SK-N-SH (cell line): ENCODE results near the gene NDRG2. TPM values are rescaled to one million over a fixed set of nuclear protein-coding genes. Genes with fewer than 3 reads are reported as not detected.
A peak's percentile ranks its signal among the peaks of the same experiment; 100 is the strongest.

Experiments used
- CTCF ChIA-PET: fragments of 300-600, 350-600 bp; formaldehyde crosslinking; extraction: SDS; loops from one replicate; lab custom pipeline; 2021; lab: Yijun Ruan, JAX
- POLR2A ChIA-PET: fragments of 350-600 bp; sonication (Branson Sonifier 250); formaldehyde crosslinking; extraction: SDS; loops from one replicate; lab custom pipeline; 2020; ENCODE audit warnings: antibody characterized with exemption, inconsistent platforms; lab: Yijun Ruan, JAX
- DNase-seq: peaks from one replicate; pipeline ENCODE4 v3.0.0; 2012
- H2AFZ ChIP-seq: fragments of 200-600 bp; sonication (generic); 2 replicates; pipeline ENCODE4 v1.8.1; 2016; ENCODE audit warnings: antibody characterized with exemption, mild to moderate bottlenecking, low read depth
- H3F3A ChIP-seq: fragments of 200-600 bp; sonication (generic); replicated peaks from 2 replicates; pipeline ENCODE3; 2016; ENCODE audit warnings: antibody characterized with exemption, mild to moderate bottlenecking; ENCODE audit not compliant: insufficient read depth
- H3K27ac ChIP-seq, 2 experiments: fragments of 200-500 bp in 1 of 2; fragments of 200-600 bp in 1 of 2; sonication (Bioruptor generic) in 1 of 2; sonication (generic), shearing (Covaris generic) in 1 of 2; 2 replicates each; pipeline versions ENCODE4 v1.5.1 to v1.6.1; 2014 to 2016; ENCODE audit warnings: low read depth in 2 of 2, inconsistent platforms in 1 of 2, low read length in 1 of 2, mild to moderate bottlenecking in 1 of 2, mixed read lengths in 1 of 2
- H3K27me3 ChIP-seq: fragments of 200-600 bp; sonication (generic), shearing (Covaris generic); 2 replicates; pipeline ENCODE4 v1.6.1; 2016; ENCODE audit warnings: mixed run types; ENCODE audit not compliant: insufficient read depth
- H3K36me3 ChIP-seq, 2 experiments: fragments of 200-500 bp in 1 of 2; fragments of 200-600 bp in 1 of 2; sonication (Bioruptor generic) in 1 of 2; sonication (generic) in 1 of 2; replicated peaks in 1 of 2; 2 replicates each; pipeline versions ENCODE3 to v1.5.1; 2014 to 2016; ENCODE audit warnings: low read length in 1 of 2, mild to moderate bottlenecking in 1 of 2; ENCODE audit not compliant: insufficient read depth in 2 of 2, control insufficient read depth in 1 of 2
- H3K4me1 ChIP-seq, 2 experiments: fragments of 200-500 bp in 1 of 2; fragments of 200-600 bp in 1 of 2; sonication (Bioruptor generic) in 1 of 2; sonication (generic), shearing (Covaris generic) in 1 of 2; 2 replicates each; pipeline versions ENCODE4 v1.5.1 to v1.6.1; 2014 to 2016; ENCODE audit warnings: low read depth in 1 of 2, low read length in 1 of 2, mixed run types in 1 of 2; ENCODE audit not compliant: insufficient read depth in 2 of 2, control insufficient read depth in 1 of 2
- H3K4me2 ChIP-seq: fragments of 200-600 bp; sonication (generic), shearing (Covaris generic); 2 replicates; pipeline ENCODE4 v1.6.1; 2017; ENCODE audit warnings: mixed run types
- H3K4me3 ChIP-seq, 2 experiments: fragments of 200-500 bp in 1 of 2; fragments of 200-600 bp in 1 of 2; sonication (Bioruptor generic) in 1 of 2; sonication (generic), shearing (Covaris generic) in 1 of 2; 2 replicates each; pipeline versions ENCODE4 v1.5.1 to v1.8.1; 2014 to 2016; ENCODE audit warnings: low read depth in 2 of 2, inconsistent platforms in 1 of 2, low read length in 1 of 2, mild to moderate bottlenecking in 1 of 2, mixed read lengths in 1 of 2, moderate library complexity in 1 of 2
- H3K79me2 ChIP-seq: fragments of 200-600 bp; sonication (generic); 2 replicates; pipeline ENCODE4 v1.8.1; 2017; ENCODE audit warnings: mild to moderate bottlenecking; ENCODE audit not compliant: insufficient read depth
- H3K9ac ChIP-seq: fragments of 200-600 bp; sonication (generic); 2 replicates; pipeline ENCODE4 v1.6.1; 2017; ENCODE audit warnings: mixed run types
- H3K9me2 ChIP-seq: fragments of 200-600 bp; sonication (generic); 2 replicates; pipeline ENCODE4 v1.6.1; 2017; ENCODE audit warnings: mixed run types
- H3K9me3 ChIP-seq: fragments of 200-600 bp; sonication (generic); 2 replicates; pipeline ENCODE4 v1.6.1; 2017; ENCODE audit warnings: mixed run types, mild to moderate bottlenecking, moderate library complexity
- H4K20me1 ChIP-seq: fragments of 200-600 bp; sonication (generic); 2 replicates; pipeline ENCODE4 v1.6.1; 2017; ENCODE audit warnings: mild to moderate bottlenecking, mixed run types; ENCODE audit not compliant: insufficient read depth
- ELF1 ChIP-seq: IDR thresholded peaks from 2 replicates; pipeline ENCODE4 v1.4.0; 2012
- EP300 ChIP-seq, 2 experiments: IDR thresholded peaks; 2 replicates each; pipeline versions ENCODE4 v1.4.0 to v1.6.1; 2012; ENCODE audit warnings: borderline replicate concordance in 1 of 2, low read depth in 1 of 2, low read length in 1 of 2
- EZH2phosphoT487 ChIP-seq: fragments of 200-600 bp; sonication (generic); IDR thresholded peaks from 2 replicates; pipeline ENCODE4 v1.6.1; 2017; ENCODE audit warnings: low read depth, mixed run types, mild to moderate bottlenecking, antibody characterized with exemption, moderate library complexity, borderline replicate concordance
- FOSL2 ChIP-seq: IDR thresholded peaks from 2 replicates; pipeline ENCODE4 v1.4.0; 2012; ENCODE audit warnings: low read depth, mild to moderate bottlenecking, moderate library complexity, borderline replicate concordance
- MXI1 ChIP-seq: IDR thresholded peaks from 2 replicates; pipeline ENCODE4 v1.6.1; 2012; ENCODE audit warnings: mild to moderate bottlenecking, low read depth, low read length, improper control_type of control experiment
- NRF1 ChIP-seq: IDR thresholded peaks from 2 replicates; pipeline ENCODE4 v1.6.1; 2012; ENCODE audit warnings: low read depth, mild to moderate bottlenecking, low read length
- RAD21 ChIP-seq: IDR thresholded peaks from 2 replicates; pipeline ENCODE4 v1.6.1; 2012; ENCODE audit warnings: mild to moderate bottlenecking, low read length
- RXRA ChIP-seq: IDR thresholded peaks from 2 replicates; pipeline ENCODE4 v1.4.0; 2012; ENCODE audit warnings: low read depth, mild to moderate bottlenecking, borderline replicate concordance
- SMC3 ChIP-seq: IDR thresholded peaks from 2 replicates; pipeline ENCODE4 v1.6.1; 2012; ENCODE audit warnings: low read depth, low read length, improper control_type of control experiment
- TAF1 ChIP-seq: IDR thresholded peaks from 2 replicates; pipeline ENCODE4 v1.6.1; 2012; ENCODE audit warnings: low read depth, mild to moderate bottlenecking, low read length, moderate library complexity, borderline replicate concordance
- WGBS: methylation state at CpG from one replicate; pipeline ENCODE4 v1.1.6; 2017; ENCODE audit warnings: low lambda C conversion rate; 5-methylcytosine and 5-hydroxymethylcytosine counted together
- polyA plus RNA-seq, 3 experiments: library from polyadenylated mRNA; depleted of rRNA; stranded (reverse); fragments of >200 nt; gene quantifications; 2 replicates each; pipeline ENCODE4 v1.2.3, GENCODE V29; 2012
- TF ChIP-seq, protein P1 (sequence below): fragments of 150-350 bp; IDR thresholded peaks from 2 replicates; pipeline ENCODE4 v1.6.1; 2017; ENCODE audit warnings: antibody characterized with exemption, low read length, low read depth, borderline replicate concordance
- TF ChIP-seq, protein P2 (sequence below): fragments of 150-350 bp; IDR thresholded peaks from 2 replicates; pipeline ENCODE4 v1.6.1; 2016; ENCODE audit warnings: mild to moderate bottlenecking, low read depth, low read length
- TF ChIP-seq, protein P3 (sequence below): IDR thresholded peaks from 2 replicates; pipeline ENCODE4 v1.4.0; 2012; ENCODE audit warnings: low read depth, borderline replicate concordance
- TF ChIP-seq, protein P4 (sequence below): IDR thresholded peaks from 2 replicates; pipeline ENCODE4; 2012
- TF ChIP-seq, protein P5 (sequence below): IDR thresholded peaks from 2 replicates; pipeline ENCODE4 v1.4.0; 2012; ENCODE audit warnings: low read depth

NDRG2 gene
- polyA plus RNA-seq, 1 of the 3 experiments (the other 2 are of a cell fraction), result 15.8 TPM

DNA sequence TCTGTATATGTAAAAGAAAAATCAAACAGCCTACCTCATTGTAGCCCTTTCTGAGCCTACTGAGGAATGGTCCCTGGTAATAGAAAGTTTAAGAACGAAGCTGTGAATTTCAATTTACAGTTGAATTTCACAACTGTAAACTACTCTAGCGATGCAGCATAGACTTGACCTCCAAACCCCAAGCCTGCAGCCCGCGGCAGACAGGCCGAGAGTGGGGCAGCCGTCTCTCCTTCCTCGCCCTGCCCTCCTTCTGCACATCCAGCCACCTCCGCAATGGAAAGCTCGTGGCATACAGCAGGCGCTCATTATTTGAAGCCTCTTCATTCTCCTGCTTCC, 54.2 kb downstream of the NDRG2 start:
- ChIA-PET CTCF (interaction anchor here (0.6 to 4.2 kb wide), 63 partner anchors 8 to 586 kb away, joined by 3 to 79 read pairs (median 5); partner anchors contain the start of genes RNASE2, RNASE4 and SLC39A2), POLR2A (no interaction called here)
- no peak for TF ChIP-seq NRF1
- TF ChIP-seq MXI1, result no peak
- no peak for TF ChIP-seq ELF1
- TF ChIP-seq, protein P1, sequence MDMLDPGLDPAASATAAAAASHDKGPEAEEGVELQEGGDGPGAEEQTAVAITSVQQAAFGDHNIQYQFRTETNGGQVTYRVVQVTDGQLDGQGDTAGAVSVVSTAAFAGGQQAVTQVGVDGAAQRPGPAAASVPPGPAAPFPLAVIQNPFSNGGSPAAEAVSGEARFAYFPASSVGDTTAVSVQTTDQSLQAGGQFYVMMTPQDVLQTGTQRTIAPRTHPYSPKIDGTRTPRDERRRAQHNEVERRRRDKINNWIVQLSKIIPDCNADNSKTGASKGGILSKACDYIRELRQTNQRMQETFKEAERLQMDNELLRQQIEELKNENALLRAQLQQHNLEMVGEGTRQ, result no peak
- TF ChIP-seq, protein P2, sequence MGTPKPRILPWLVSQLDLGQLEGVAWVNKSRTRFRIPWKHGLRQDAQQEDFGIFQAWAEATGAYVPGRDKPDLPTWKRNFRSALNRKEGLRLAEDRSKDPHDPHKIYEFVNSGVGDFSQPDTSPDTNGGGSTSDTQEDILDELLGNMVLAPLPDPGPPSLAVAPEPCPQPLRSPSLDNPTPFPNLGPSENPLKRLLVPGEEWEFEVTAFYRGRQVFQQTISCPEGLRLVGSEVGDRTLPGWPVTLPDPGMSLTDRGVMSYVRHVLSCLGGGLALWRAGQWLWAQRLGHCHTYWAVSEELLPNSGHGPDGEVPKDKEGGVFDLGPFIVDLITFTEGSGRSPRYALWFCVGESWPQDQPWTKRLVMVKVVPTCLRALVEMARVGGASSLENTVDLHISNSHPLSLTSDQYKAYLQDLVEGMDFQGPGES, result no peak
- TF ChIP-seq SMC3, result no peak
- TF ChIP-seq, protein P3, sequence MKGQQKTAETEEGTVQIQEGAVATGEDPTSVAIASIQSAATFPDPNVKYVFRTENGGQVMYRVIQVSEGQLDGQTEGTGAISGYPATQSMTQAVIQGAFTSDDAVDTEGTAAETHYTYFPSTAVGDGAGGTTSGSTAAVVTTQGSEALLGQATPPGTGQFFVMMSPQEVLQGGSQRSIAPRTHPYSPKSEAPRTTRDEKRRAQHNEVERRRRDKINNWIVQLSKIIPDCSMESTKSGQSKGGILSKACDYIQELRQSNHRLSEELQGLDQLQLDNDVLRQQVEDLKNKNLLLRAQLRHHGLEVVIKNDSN, result no peak
- no peak for TF ChIP-seq FOSL2
- TF ChIP-seq EZH2phosphoT487, result no peak
- TF ChIP-seq, protein P4, sequence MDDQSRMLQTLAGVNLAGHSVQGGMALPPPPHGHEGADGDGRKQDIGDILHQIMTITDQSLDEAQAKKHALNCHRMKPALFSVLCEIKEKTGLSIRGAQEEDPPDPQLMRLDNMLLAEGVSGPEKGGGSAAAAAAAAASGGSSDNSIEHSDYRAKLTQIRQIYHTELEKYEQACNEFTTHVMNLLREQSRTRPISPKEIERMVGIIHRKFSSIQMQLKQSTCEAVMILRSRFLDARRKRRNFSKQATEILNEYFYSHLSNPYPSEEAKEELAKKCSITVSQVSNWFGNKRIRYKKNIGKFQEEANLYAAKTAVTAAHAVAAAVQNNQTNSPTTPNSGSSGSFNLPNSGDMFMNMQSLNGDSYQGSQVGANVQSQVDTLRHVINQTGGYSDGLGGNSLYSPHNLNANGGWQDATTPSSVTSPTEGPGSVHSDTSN, result no peak
- TF ChIP-seq TAF1, result no peak
- TF ChIP-seq EP300 (IDR thresholded peaks at IDR 0.05; ENCODE audit: borderline replicate concordance in 1 of 2, low read depth in 1 of 2, low read length in 1 of 2), result no peak
- TF ChIP-seq, protein P5, sequence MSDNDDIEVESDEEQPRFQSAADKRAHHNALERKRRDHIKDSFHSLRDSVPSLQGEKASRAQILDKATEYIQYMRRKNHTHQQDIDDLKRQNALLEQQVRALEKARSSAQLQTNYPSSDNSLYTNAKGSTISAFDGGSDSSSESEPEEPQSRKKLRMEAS, result no peak
- TF ChIP-seq RXRA, result no peak
- TF ChIP-seq RAD21, result no peak
- Histone ChIP-seq H3K79me2 (no peaks in the 10 kb centered on the region), H3K27me3 (peaks cover 15% of the 10 kb centered on the region; the same call in 1 of the 2 replicates), H3K4me2 (peak overlapping the region; percentile 89), H4K20me1 (no peaks in the 10 kb centered on the region), H3K4me3 (peak overlapping the region; percentile 59 to 68; a peak in 3 of 4 replicates), H3K9me2 (no peaks in the 10 kb centered on the region), H3K9me3 (no peaks in the 10 kb centered on the region), H3K36me3 (no peaks in the 10 kb centered on the region), H2AFZ (peak overlapping the region; percentile 88; the same call in 1 of the 2 replicates), H3K27ac (no peak overlapping the region), H3K4me1 (peaks cover 0 to 3% of the 10 kb centered on the region in 2 experiments; a peak in 1 of 4 replicates), H3K9ac (no peak overlapping the region), H3F3A (peaks cover 3% of the 10 kb centered on the region)
- WGBS, result 16% methylated on average over 8 of the region's 10 CpGs
- no peak for DNase-seq
